Measurements from ENCODE around the gene PPIP5K2. TPM values are rescaled to one million over a fixed set of nuclear protein-coding genes. Genes with fewer than 3 reads are reported as not detected.

The PPIP5K2 gene
- total and polyA plus RNA-seq, 2 donors (not counting 3 experiments of a cell fraction or from before 2014, with no cell fraction given) = 20.8 to 69.4 TPM

DNA sequence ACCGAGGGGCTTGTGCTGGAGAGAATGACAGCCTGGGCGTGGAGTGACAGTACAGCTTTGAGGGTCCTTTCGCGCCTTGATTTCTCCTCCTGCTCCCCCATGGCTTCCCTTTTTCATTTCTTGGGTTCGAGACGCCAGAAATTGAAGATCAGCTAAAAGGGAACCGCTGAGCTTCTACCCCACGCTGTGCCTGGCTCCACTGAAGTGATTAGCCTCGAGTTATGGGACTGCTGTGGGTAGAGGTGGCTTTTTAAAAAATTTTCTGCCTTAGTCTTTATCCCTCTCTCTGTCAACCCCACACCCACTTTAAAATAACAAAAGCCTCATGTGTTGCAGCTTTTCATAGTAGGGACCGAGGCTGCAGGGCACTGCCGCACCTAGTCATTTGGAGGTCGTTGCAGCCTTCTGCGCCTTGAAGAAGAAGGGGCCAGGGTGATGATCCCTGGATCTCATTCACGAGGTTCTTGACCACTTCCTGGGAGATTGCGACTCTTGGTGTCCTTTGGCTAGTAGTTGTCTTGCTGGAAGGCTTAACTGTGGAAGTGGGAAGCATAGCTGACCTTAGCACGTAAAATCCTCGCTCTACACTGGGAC is 603 bp downstream of the PPIP5K2 start:
- Histone ChIP-seq H3K4me2 (ENCODE audit: insufficient read depth, low read length) (peak overlapping the region; percentile 77), H3K9ac (replicated peaks; ENCODE audit: extremely low read depth, insufficient read depth, low read length) (peak overlapping the region; percentile 71), H3K9me1 (replicated peaks; ENCODE audit: control insufficient read depth, extremely low read depth, insufficient read depth, low read length) (no peaks in the 10 kb centered on the region), H3K4me3 (replicated peaks in 1 of 3; ENCODE audit: insufficient read depth in 1 of 3, low read depth in 1 of 3, low read length in 3 of 3) (peak overlapping the region; percentile 63 to 92 (median 92)), H3K27me3 (ENCODE audit: control insufficient read depth in 2 of 2, insufficient read depth in 2 of 2, low read length in 2 of 2) (no peaks in the 10 kb centered on the region), H3K9me3 (replicated peaks; ENCODE audit: control insufficient read depth, insufficient read depth, low read length) (no peaks in the 10 kb centered on the region), H2AFZ (ENCODE audit: low read depth, low read length) (peak overlapping the region; percentile 71), H3K79me2 (ENCODE audit: control insufficient read depth, insufficient read depth, low read length) (peaks cover 47% of the 10 kb centered on the region), H3K36me3 (ENCODE audit: control insufficient read depth in 2 of 2, extremely low read depth in 1 of 2, insufficient read depth in 2 of 2, low read length in 2 of 2) (no peaks in the 10 kb centered on the region), H3K4me1 (ENCODE audit: control insufficient read depth, extremely low read depth, insufficient read depth, low read length) (peaks cover 19% of the 10 kb centered on the region), H3K27ac (ENCODE audit: insufficient read depth, low read depth, low read length) (peak overlapping the region; percentile 14), H4K20me1 (replicated peaks; ENCODE audit: control insufficient read depth, extremely low read depth, insufficient read depth, low read length) (no peaks in the 10 kb centered on the region)
- TSS peak; percentile 72 for BruUV-seq (replicated peaks)
- DNase-seq (ENCODE audit: low read depth, low spot score) (peak; percentile 38), FAIRE-seq (no peak)
- ChIA-PET CTCF (interaction anchor here (1.0 to 3.1 kb wide), 7 partner anchors 8 to 439 kb away, joined by 3 to 18 read pairs (median 4); no protein-coding TSS in a partner anchor), POLR2A (interaction anchor here (1.0 kb wide), 2 partner anchors 104 to 257 kb away, joined by 5 read pairs; no protein-coding TSS in a partner anchor)
- intact Hi-C loops (cut with micrococcal nuclease) (loop anchor here (1.0 to 5.0 kb wide), 7 partner anchors 104 to 365 kb away; partner anchors contain the start of genes MACIR and PAM), dilution Hi-C loops (cut with MboI; ENCODE audit: extremely low pct_ligation_motif_present, low sequenced_read_pairs) (no loop called here)
- TF ChIP-seq, protein P1, sequence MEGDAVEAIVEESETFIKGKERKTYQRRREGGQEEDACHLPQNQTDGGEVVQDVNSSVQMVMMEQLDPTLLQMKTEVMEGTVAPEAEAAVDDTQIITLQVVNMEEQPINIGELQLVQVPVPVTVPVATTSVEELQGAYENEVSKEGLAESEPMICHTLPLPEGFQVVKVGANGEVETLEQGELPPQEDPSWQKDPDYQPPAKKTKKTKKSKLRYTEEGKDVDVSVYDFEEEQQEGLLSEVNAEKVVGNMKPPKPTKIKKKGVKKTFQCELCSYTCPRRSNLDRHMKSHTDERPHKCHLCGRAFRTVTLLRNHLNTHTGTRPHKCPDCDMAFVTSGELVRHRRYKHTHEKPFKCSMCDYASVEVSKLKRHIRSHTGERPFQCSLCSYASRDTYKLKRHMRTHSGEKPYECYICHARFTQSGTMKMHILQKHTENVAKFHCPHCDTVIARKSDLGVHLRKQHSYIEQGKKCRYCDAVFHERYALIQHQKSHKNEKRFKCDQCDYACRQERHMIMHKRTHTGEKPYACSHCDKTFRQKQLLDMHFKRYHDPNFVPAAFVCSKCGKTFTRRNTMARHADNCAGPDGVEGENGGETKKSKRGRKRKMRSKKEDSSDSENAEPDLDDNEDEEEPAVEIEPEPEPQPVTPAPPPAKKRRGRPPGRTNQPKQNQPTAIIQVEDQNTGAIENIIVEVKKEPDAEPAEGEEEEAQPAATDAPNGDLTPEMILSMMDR (IDR thresholded peaks at IDR 0.05; ENCODE audit: extremely low read depth in 1 of 2, insufficient read depth in 1 of 2, low read depth in 1 of 2, low read length in 2 of 2) = no peak
- TF ChIP-seq POLR2AphosphoS5 (IDR thresholded peaks at IDR 0.05; ENCODE audit: insufficient read depth, low read depth, low read length) (no peak), EZH2 (IDR thresholded peaks at IDR 0.05; ENCODE audit: borderline replicate concordance, low read depth, low read length, severe bottlenecking) (no peak), MYC (IDR thresholded peaks at IDR 0.05; ENCODE audit: low read depth, low read length) (no peak), GATA2 (IDR thresholded peaks at IDR 0.05; ENCODE audit: insufficient read depth, insufficient read length, low read depth, low read length) (no peak), JUN (IDR thresholded peaks at IDR 0.05; ENCODE audit: borderline replicate concordance, insufficient read depth, insufficient read length, low read depth) (no peak), FOS (IDR thresholded peaks at IDR 0.05; ENCODE audit: borderline replicate concordance, insufficient read depth, low read length) (no peak), POLR2A (IDR thresholded peaks at IDR 0.05; ENCODE audit: low read depth, low read length) (no peak)
- TF ChIP-seq, protein P2, sequence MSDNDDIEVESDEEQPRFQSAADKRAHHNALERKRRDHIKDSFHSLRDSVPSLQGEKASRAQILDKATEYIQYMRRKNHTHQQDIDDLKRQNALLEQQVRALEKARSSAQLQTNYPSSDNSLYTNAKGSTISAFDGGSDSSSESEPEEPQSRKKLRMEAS (IDR thresholded peaks at IDR 0.05; ENCODE audit: insufficient read depth, insufficient read length) = no peak
